Prostate gland (tissue), 2 donors: ENCODE data around the gene ADAMTS14. TPM values are rescaled to one million over a fixed set of nuclear protein-coding genes. Genes with fewer than 3 reads are reported as not detected.
"Not testable (repeated sequence)": the region's sequence is repeated elsewhere in the genome, so short reads cannot be mapped to it uniquely, and the experiment has no call there.

Experiments
- DNase-seq: peaks from one replicate; pipeline ENCODE4 v3.0.0-alpha.2; 2019; ENCODE audit warnings: low spot score
- H3K27ac ChIP-seq, 2 donors: fragments of 200-600 bp; sonication (generic); 2 replicates each; pipeline ENCODE4 v1.5.1; 2017 to 2019
- H3K27me3 ChIP-seq: fragments of 200-600 bp; sonication (generic); replicated peaks from 2 replicates; pipeline ENCODE4 v1.5.1; 2019; ENCODE audit not compliant: insufficient read depth
- H3K36me3 ChIP-seq, 2 donors: fragments of 200-600 bp; sonication (generic); 1 replicate in 1 of 2; 2 replicates in 1 of 2; pipeline versions ENCODE4 v1.5.1 to v1.8.1; 2017 to 2019
- H3K4me1 ChIP-seq: fragments of 200-600 bp; sonication (generic); replicated peaks from 2 replicates; pipeline ENCODE4 v1.5.1; 2019
- H3K4me3 ChIP-seq, 2 donors: fragments of 200-600 bp; sonication (generic); 2 replicates each; pipeline ENCODE4 v1.5.1; 2017 to 2019
- H3K9me3 ChIP-seq: fragments of 200-600 bp; sonication (generic); 2 replicates; pipeline ENCODE4 v1.5.1; 2017
- POLR2A ChIP-seq: fragments of 450-650 bp; IDR thresholded peaks from one replicate; pipeline ENCODE4 v1.6.1; 2016; ENCODE audit warnings: antibody characterized with exemption, mild to moderate bottlenecking
- POLR2AphosphoS5 ChIP-seq: sonication (generic); formaldehyde crosslinking; IDR thresholded peaks from one replicate; pipeline ENCODE4 v1.6.1; 2017; ENCODE audit warnings: antibody characterized with exemption
- WGBS: methylation state at CpG from one replicate; pipeline ENCODE4 v1.1.5; 2018; 5-methylcytosine and 5-hydroxymethylcytosine counted together
- intact Hi-C: fragments of 100-400 bp; cut with DNase I; formaldehyde crosslinking; loops from one replicate; pipeline ENCODE4 v1.14.2; 2022
- total RNA-seq, 2 donors: library from RNA; depleted of rRNA; stranded (reverse); fragments of >200 nt; gene quantifications; one replicate each; pipeline ENCODE4 v1.1.0, GENCODE V29; 2016
- TF ChIP-seq, protein P1 (sequence below), 4 experiments: fragments of 200-600 bp in 2 of 4; fragments of 450-650 bp in 2 of 4; sonication (generic) in 2 of 4; IDR thresholded peaks; 1 replicate in 3 of 4; 2 replicates in 1 of 4; pipeline ENCODE4 v1.5.1; 2016 to 2019; ENCODE audit warnings: antibody characterized with exemption in 4 of 4, mild to moderate bottlenecking in 2 of 4, moderate library complexity in 2 of 4

The ADAMTS14 gene
- total RNA-seq, 2 donors from 2014 or later, result 0.28 TPM; not detected in 1

- no peaks in the 10 kb centered on the region for H3K4me1 ChIP-seq
- DNase-seq, result no peak
- H3K4me3 ChIP-seq, result no peak overlapping the region
- H3K36me3 ChIP-seq, result no peaks in the 10 kb centered on the region
- TF ChIP-seq POLR2AphosphoS5, result no peak
- TF ChIP-seq, protein P1, sequence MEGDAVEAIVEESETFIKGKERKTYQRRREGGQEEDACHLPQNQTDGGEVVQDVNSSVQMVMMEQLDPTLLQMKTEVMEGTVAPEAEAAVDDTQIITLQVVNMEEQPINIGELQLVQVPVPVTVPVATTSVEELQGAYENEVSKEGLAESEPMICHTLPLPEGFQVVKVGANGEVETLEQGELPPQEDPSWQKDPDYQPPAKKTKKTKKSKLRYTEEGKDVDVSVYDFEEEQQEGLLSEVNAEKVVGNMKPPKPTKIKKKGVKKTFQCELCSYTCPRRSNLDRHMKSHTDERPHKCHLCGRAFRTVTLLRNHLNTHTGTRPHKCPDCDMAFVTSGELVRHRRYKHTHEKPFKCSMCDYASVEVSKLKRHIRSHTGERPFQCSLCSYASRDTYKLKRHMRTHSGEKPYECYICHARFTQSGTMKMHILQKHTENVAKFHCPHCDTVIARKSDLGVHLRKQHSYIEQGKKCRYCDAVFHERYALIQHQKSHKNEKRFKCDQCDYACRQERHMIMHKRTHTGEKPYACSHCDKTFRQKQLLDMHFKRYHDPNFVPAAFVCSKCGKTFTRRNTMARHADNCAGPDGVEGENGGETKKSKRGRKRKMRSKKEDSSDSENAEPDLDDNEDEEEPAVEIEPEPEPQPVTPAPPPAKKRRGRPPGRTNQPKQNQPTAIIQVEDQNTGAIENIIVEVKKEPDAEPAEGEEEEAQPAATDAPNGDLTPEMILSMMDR (IDR thresholded peaks at IDR 0.05), result no peak
- no peak for TF ChIP-seq POLR2A
- H3K27me3 ChIP-seq, result peaks cover 3% of the 10 kb centered on the region
- WGBS, result 94% methylated on average over 1 of the region's 1 CpG
- H3K9me3 ChIP-seq, result no peaks in the 10 kb centered on the region
- no peak overlapping the region for H3K27ac ChIP-seq
- intact Hi-C loops, result no loop called here
These were observed 13.0 kb upstream of the ADAMTS14 start for GRCh38 chr10:70659306-70659705.

DNA sequence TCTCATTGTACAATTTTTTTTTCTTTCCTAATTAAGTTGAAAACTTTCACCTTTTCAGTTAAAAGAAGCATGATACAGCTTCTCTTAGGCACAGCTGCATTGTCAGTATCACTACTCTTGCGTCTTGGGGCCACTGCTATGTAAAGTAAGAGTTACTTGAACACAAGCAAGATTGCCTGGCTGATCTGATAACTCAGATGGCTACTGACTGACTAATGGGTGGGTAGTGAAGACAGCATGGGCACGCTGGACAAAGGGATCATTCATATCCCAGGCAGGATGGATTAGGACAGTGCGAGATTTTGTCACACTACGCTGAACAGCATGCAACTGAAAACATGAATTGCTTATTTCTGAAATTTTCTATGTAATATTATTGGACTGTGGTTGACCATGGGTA lies 11.6 kb upstream of the ADAMTS14 start:
- intact Hi-C loops, result no loop called here
- H3K36me3 ChIP-seq, result no peaks in the 10 kb centered on the region
- 94% methylated on average over 4 of the region's 4 CpGs for WGBS
- no peaks in the 10 kb centered on the region for H3K4me1 ChIP-seq
- no peak overlapping the region for H3K27ac ChIP-seq
- no peak for DNase-seq
- peaks cover 3% of the 10 kb centered on the region for H3K27me3 ChIP-seq
- H3K4me3 ChIP-seq, result no peak overlapping the region
- no peaks in the 10 kb centered on the region for H3K9me3 ChIP-seq
- TF ChIP-seq, protein P1 (IDR thresholded peaks at IDR 0.05), result no peak
- no peak for TF ChIP-seq POLR2AphosphoS5
- no peak for TF ChIP-seq POLR2A

GRCh38 chr10:70661623-70662361 lies 10.5 kb upstream of the ADAMTS14 start:
- Histone ChIP-seq H3K27me3 (peaks cover 3% of the 10 kb centered on the region), H3K4me1 (no peaks in the 10 kb centered on the region), H3K27ac (no peak overlapping the region), H3K4me3 (no peak overlapping the region), H3K9me3 (no peaks in the 10 kb centered on the region), H3K36me3 (no peaks in the 10 kb centered on the region)
- no peak for TF ChIP-seq POLR2AphosphoS5
- no peak for TF ChIP-seq POLR2A
- TF ChIP-seq, protein P1 (IDR thresholded peaks at IDR 0.05), result no peak
- intact Hi-C loops, result no loop called here
- no peak for DNase-seq
- 70% methylated on average over 11 of the region's 11 CpGs for WGBS

DNA sequence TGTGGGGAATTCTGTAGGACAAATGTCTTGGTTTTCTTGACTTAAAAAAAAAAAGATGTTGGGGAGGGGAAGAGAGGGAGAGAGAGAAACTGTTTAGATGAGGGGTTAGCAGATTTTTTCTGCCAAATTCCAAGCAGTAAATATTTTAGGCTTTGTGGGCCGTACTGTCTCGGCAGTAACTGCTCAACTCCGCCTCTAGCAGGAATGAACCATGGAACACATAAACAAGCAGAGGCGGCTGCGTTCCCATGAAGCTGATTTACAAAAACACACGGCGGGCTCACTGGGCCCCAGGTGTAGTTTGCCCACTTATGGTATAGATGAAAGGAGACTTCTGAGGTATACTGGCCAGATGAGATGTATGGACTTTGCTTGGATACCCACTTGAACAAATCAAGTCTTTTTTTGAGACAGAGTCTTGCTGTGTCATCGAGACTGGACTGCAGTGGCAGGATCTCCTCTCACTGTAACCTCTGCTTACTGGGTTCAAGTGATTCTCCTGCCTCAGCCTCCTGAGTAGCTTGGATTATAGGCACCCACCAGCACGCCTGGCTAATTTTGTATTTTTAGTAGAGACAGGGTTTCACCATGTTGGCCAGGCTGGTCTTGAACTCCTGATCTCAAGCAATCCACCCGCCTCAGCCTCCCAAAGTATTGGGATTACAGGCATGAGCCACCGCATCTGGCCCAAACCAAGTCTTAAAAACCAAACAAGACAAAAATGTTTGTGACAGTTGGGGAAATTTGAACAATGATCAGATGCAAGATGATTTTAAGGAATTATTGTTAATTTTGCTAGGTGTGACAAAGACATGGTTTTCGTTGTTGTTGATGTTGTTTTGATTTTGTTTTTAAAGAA lies 9.7 kb upstream of the ADAMTS14 start:
- intact Hi-C loops, result no loop called here

DNA sequence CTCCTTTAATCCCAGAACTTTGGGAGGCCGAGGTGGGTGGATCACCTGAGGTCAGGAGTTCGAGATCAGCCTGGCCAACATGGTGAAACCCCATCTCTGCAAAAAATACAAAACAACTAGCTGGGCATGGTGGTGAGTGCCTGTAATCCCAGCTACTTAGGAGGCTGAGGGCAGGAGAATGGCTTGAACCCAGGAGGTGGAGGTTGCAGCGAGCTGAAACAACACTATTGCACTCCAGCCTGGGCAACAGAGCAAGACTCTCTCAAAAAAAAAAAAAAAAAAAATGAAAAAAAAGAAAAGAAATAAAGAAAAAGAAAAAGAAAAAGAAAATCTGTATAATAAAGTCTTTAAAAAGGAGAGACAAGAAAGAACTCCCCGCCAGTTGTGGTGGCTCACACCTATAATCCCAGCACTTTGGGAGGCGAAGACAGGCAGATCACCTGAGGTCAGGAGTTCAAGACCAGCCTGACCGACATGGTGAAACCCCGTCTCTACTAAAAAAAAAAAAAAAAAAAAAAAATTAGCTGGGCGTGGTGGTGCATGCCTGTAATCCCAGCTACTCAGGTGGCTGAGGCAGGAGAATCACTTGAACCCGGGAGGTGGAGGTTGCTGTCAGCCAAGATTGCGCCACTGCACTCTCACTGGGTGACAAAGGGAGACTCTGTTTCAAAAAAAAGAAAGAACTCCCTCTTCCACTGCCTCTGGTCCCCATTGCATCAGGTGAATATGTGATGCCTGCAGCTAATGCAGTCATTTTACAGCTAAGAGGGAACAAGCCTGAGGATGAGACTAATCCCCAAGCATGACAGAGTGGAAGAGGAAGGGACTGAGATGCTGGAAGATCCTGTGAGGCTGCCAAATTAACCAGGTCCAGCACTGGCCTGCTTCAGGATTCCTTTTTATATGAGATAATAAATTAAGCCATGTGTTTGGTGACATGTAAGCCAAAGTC lies 8.6 kb upstream of the ADAMTS14 start:
- H3K27me3 ChIP-seq, H3K27ac ChIP-seq, DNase-seq, H3K4me1 ChIP-seq, H3K9me3 ChIP-seq, H3K36me3 ChIP-seq, H3K4me3 ChIP-seq, intact Hi-C loops: not testable (repeated sequence)
- 82% methylated on average over 10 of the region's 10 CpGs for WGBS

More for the DNA sequence above, 9.7 kb upstream of the ADAMTS14 start:
- DNase-seq, result no peak
- Histone ChIP-seq H3K27me3 (peaks cover 3% of the 10 kb centered on the region), H3K4me1 (no peaks in the 10 kb centered on the region), H3K9me3 (no peaks in the 10 kb centered on the region), H3K4me3 (no peak overlapping the region), H3K36me3 (no peaks in the 10 kb centered on the region), H3K27ac (no peak overlapping the region)
- TF ChIP-seq, protein P1 (IDR thresholded peaks at IDR 0.05), result no peak
- TF ChIP-seq POLR2AphosphoS5 (no peak), POLR2A (no peak)
- WGBS, result 43% methylated on average over 12 of the region's 12 CpGs
